K562 (cell line): Measurements from ENCODE around the gene MAST4. TPM values are rescaled to one million over a fixed set of nuclear protein-coding genes. Genes with fewer than 3 reads are reported as not detected.

Experiments
- ATAC-seq: fragments of 200-7000 bp; cut with Tn5 transposase; 3 replicates; pipeline ENCODE4 v1.9.1; 2020; ENCODE audit warnings: moderate library complexity
- BruUV-seq: library from RNA; stranded (reverse); fragments of 400-500 nt; replicated peaks from 2 replicates; lab custom pipeline; 2021; lab: Mats Ljungman, UMichigan
- CTCF ChIA-PET: fragments of 300-600 bp; formaldehyde crosslinking; extraction: SDS; loops from one replicate; lab custom pipeline; 2021; ENCODE audit warnings: low intra/inter-chr PET ratio; lab: Yijun Ruan, JAX
- POLR2A ChIA-PET: fragments of 300-600, 350-650 bp; sonication (Branson Sonifier 250); formaldehyde crosslinking; extraction: SDS; loops from one replicate; lab custom pipeline; 2021; ENCODE audit warnings: antibody characterized with exemption, inconsistent platforms; lab: Yijun Ruan, JAX
- DNase-seq, 4 experiments: peaks; one replicate each; pipeline versions ENCODE4 v3.0.0 to v3.0.0-alpha.2; 2011 to 2018; ENCODE audit warnings: low spot score in 3 of 4, mixed read lengths in 3 of 4; ENCODE audit errors: extremely low read depth in 1 of 4
- FAIRE-seq: peaks from 2 replicates; lab custom pipeline; 2011; peaks lifted over from hg19 to GRCh38; lab: Jason Lieb, UNC
- H2AFZ ChIP-seq: 2 replicates; pipeline ENCODE4 v1.6.0; 2011; ENCODE audit warnings: low read depth, low read length, control low read depth, inconsistent platforms
- H3K27ac ChIP-seq: fragments of 200-600 bp; 3 replicates; pipeline ENCODE4 v1.8.0; 2011; ENCODE audit warnings: low read depth, mild to moderate bottlenecking, control low read depth, inconsistent platforms, low read length, moderate library complexity, mixed read lengths; ENCODE audit errors: extremely low read depth
- H3K27me3 ChIP-seq, 2 experiments: fragments of 300-600 bp in 1 of 2; 2 replicates in 1 of 2; 3 replicates in 1 of 2; pipeline versions ENCODE4 v1.6.0 to v1.8.0; 2011; ENCODE audit warnings: inconsistent platforms in 2 of 2, low read length in 2 of 2, mild to moderate bottlenecking in 1 of 2, mixed read lengths in 1 of 2, moderate library complexity in 1 of 2; ENCODE audit not compliant: control insufficient read depth in 2 of 2, insufficient read depth in 2 of 2
- H3K36me3 ChIP-seq: fragments of 300-600 bp; 3 replicates; pipeline ENCODE4 v1.8.0; 2011; ENCODE audit warnings: mild to moderate bottlenecking, low read length, inconsistent platforms; ENCODE audit not compliant: control insufficient read depth, insufficient read depth
- H3K4me1 ChIP-seq, 2 experiments: fragments of 200-600 bp in 1 of 2; replicated peaks in 1 of 2; 2 replicates in 1 of 2; 3 replicates in 1 of 2; pipeline versions ENCODE4 v1.5.1 to v1.8.0; 2011; ENCODE audit warnings: inconsistent platforms in 2 of 2, low read length in 2 of 2, mild to moderate bottlenecking in 1 of 2, mixed read lengths in 1 of 2, moderate library complexity in 1 of 2; ENCODE audit not compliant: control insufficient read depth in 2 of 2, insufficient read depth in 2 of 2
- H3K4me2 ChIP-seq: 2 replicates; pipeline ENCODE4 v1.6.1; 2011; ENCODE audit warnings: low read length, control low read depth, inconsistent platforms, mixed read lengths; ENCODE audit not compliant: insufficient read depth
- H3K4me3 ChIP-seq: fragments of 200-600 bp; sonication (generic), shearing (Covaris generic); 2 replicates; pipeline ENCODE4 v1.5.1; 2016; ENCODE audit warnings: control low read depth, inconsistent platforms
- H3K79me2 ChIP-seq: fragments of 200-600 bp; 3 replicates; pipeline ENCODE4 v1.8.0; 2011; ENCODE audit warnings: low read length, inconsistent platforms; ENCODE audit not compliant: control insufficient read depth, insufficient read depth
- H3K9ac ChIP-seq, 2 experiments: 2 replicates each; pipeline versions ENCODE4 v1.6.0 to v1.6.1; 2011; ENCODE audit warnings: low read depth in 2 of 2, low read length in 2 of 2, control low read depth in 1 of 2, inconsistent platforms in 1 of 2, mild to moderate bottlenecking in 1 of 2, mixed read lengths in 1 of 2; ENCODE audit not compliant: insufficient read depth in 1 of 2
- H3K9me1 ChIP-seq: one replicate; pipeline ENCODE4 v1.6.0; 2011; ENCODE audit warnings: inconsistent platforms, mild to moderate bottlenecking, low read length, moderate library complexity; ENCODE audit not compliant: control insufficient read depth, insufficient read depth
- H3K9me3 ChIP-seq: replicated peaks from 2 replicates; pipeline ENCODE4 v1.5.1; 2011; ENCODE audit warnings: low read depth, low read length, inconsistent platforms; ENCODE audit not compliant: control insufficient read depth, insufficient read depth
- H4K20me1 ChIP-seq: replicated peaks from 2 replicates; pipeline ENCODE4 v1.6.1; 2011; ENCODE audit warnings: low read length, inconsistent platforms, mixed read lengths; ENCODE audit not compliant: control insufficient read depth, insufficient read depth
- ESRRB ChIP-seq: fragments of 250-450 bp; sonication (Bioruptor Pico); IDR thresholded peaks from 2 replicates; pipeline ENCODE4 v1.5.0; 2020; ENCODE audit warnings: mild to moderate bottlenecking, moderate library complexity, borderline replicate concordance
- NEUROD1 ChIP-seq: fragments of 150-350 bp; IDR thresholded peaks from 2 replicates; pipeline ENCODE4 v1.6.1; 2014; ENCODE audit warnings: borderline replicate concordance, low read length, low read depth; ENCODE audit not compliant: partially characterized antibody
- PHB ChIP-seq: fragments of 250-450 bp; sonication (Bioruptor Pico); IDR thresholded peaks from 2 replicates; pipeline ENCODE4 v1.5.0; 2021
- RFX1 ChIP-seq: fragments of 450-650 bp; IDR thresholded peaks from 2 replicates; pipeline ENCODE4 v1.6.1; 2016; ENCODE audit warnings: mild to moderate bottlenecking, moderate library complexity
- SMAD1 ChIP-seq: fragments of 150-350 bp; IDR thresholded peaks from 2 replicates; pipeline ENCODE4 v1.6.1; 2014; ENCODE audit warnings: low read length, low read depth; ENCODE audit not compliant: partially characterized antibody
- TCF15 ChIP-seq: fragments of 250-450 bp; sonication (Bioruptor Pico); IDR thresholded peaks from 2 replicates; pipeline ENCODE4 v1.8.0; 2022; ENCODE audit warnings: moderate library complexity, mild to moderate bottlenecking, inconsistent platforms
- ZNF318 ChIP-seq, 2 experiments: fragments of 450-650 bp; IDR thresholded peaks; 2 replicates each; pipeline ENCODE4 v1.6.1; 2016; ENCODE audit warnings: mild to moderate bottlenecking in 2 of 2, borderline replicate concordance in 1 of 2, low read depth in 1 of 2, moderate library complexity in 1 of 2
- WGBS: fragments of 100-300 bp; shearing (Covaris generic); methylation state at CpG from one replicate; pipeline ENCODE4 v1.1.6; 2016; ENCODE audit warnings: low coverage, mixed read lengths; ENCODE audit not compliant: insufficient coverage; ENCODE audit errors: missing lambda C conversion rate; 5-methylcytosine and 5-hydroxymethylcytosine counted together
- in situ Hi-C: fragments of 300-500 bp; cut with MboI; formaldehyde crosslinking; loops from 4 replicates; pipeline ENCODE4 v1.15.0; 2018; ENCODE audit warnings: inconsistent platforms, mixed read lengths
- intact Hi-C: fragments of 100-400 bp; cut with micrococcal nuclease; formaldehyde crosslinking; loops from 2 replicates; pipeline ENCODE4 v1.14.2; 2022
- polyA plus RNA-seq, 8 experiments: library from polyadenylated mRNA; depleted of rRNA in 4 of 8; stranded (reverse) in 5 of 8; unstranded in 3 of 8; fragments of >200 nt; fragmentation: Nextera tagmentation in 2 of 8; fragmentation: Illumina TruSeq in 1 of 8; extraction: Ambion mirVana in 2 of 8; extraction: Trizol in 1 of 8; gene quantifications; 2 replicates each; pipeline versions ENCODE4 v1.2.1 to v1.2.3, GENCODE V29; 2011 to 2014; ENCODE audit warnings: inconsistent platforms in 1 of 8, missing spikeins in 1 of 8
- total RNA-seq, 7 experiments: library from RNA; depleted of rRNA in 6 of 7; stranded (reverse); fragments of >200 nt in 6 of 7; fragmentation: Illumina TruSeq in 2 of 7; extraction: Trizol in 2 of 7; gene quantifications; 2 replicates each; pipeline versions ENCODE4 v1.2.1 to v1.2.3, GENCODE V29; 2011 to 2021; ENCODE audit warnings: low replicate concordance in 1 of 7

MAST4 gene
- total and polyA plus RNA-seq, 9 of the 15 experiments (the other 6 are each of a cell fraction or from before 2014, with no cell fraction given): 0.88 to 10.1 (median 5.2) TPM

- no peak for TF ChIP-seq SMAD1
- no peak for TF ChIP-seq NEUROD1
- TF ChIP-seq ZNF318 (IDR thresholded peaks at IDR 0.05; ENCODE audit: borderline replicate concordance in 1 of 2, low read depth in 1 of 2): no peak
- no peak for TF ChIP-seq PHB (CRISPR knock-in tag)
- no peak for TF ChIP-seq TCF15
- no peak for TF ChIP-seq ESRRB (CRISPR knock-in tag)
- TF ChIP-seq RFX1: no peak
- no peak overlapping the region for H3K27ac ChIP-seq
- no peaks in the 10 kb centered on the region; the same call in 2 of the 3 replicates for H3K36me3 ChIP-seq
- H3K4me2 ChIP-seq: no peak overlapping the region
- CTCF ChIA-PET: no interaction called here
- in situ Hi-C loops (no loop called here), intact Hi-C loops (no loop called here)
- H3K9ac ChIP-seq: no peak overlapping the region
- 14% methylated on average over 3 of the region's 3 CpGs for WGBS
- POLR2A ChIA-PET: interaction anchor here (1.1 kb wide), 2 partner anchors 12 to 23 kb away, joined by 3 read pairs; no protein-coding TSS in a partner anchor
- H3K79me2 ChIP-seq: no peaks in the 10 kb centered on the region
- H3K4me1 ChIP-seq: peaks cover 0 to 8% of the 10 kb centered on the region in 2 experiments; a peak in 3 of 5 replicates
- ATAC-seq: no peak
- H3K9me1 ChIP-seq: no peaks in the 10 kb centered on the region
- BruUV-seq: no TSS peak
- H4K20me1 ChIP-seq: no peaks in the 10 kb centered on the region
- DNase-seq: no peak
- H2AFZ ChIP-seq: no peak overlapping the region
- no peak for FAIRE-seq
- no peaks in the 10 kb centered on the region for H3K27me3 ChIP-seq
- H3K4me3 ChIP-seq: no peak overlapping the region
- no peaks in the 10 kb centered on the region for H3K9me3 ChIP-seq
Observed at GRCh38 chr5:67050635-67051034, 454.4 kb downstream of the MAST4 start.
